ENCODE measurements around the gene TM9SF2.

DNA sequence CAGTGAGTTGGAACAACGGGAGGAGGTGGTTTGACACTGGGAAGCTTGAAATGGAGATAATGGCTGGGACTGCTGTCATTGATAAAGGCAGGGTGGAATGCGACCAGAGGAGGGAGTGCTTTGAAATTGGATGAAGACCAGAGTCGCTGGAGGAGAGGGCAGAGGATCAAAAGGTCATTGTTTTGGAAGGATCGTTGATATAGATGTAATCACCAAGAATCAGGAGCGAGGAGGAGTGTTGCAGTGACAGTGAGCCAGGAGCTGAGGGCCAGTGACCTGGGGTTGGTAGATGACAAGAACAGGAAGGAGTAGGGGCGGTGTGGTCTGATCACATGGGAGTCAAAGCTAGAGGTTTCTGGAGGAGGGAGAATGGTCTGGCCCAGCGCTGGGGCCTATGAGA is 25.3 kb downstream of the TM9SF2 start:
- TF ChIP-seq, protein P1, sequence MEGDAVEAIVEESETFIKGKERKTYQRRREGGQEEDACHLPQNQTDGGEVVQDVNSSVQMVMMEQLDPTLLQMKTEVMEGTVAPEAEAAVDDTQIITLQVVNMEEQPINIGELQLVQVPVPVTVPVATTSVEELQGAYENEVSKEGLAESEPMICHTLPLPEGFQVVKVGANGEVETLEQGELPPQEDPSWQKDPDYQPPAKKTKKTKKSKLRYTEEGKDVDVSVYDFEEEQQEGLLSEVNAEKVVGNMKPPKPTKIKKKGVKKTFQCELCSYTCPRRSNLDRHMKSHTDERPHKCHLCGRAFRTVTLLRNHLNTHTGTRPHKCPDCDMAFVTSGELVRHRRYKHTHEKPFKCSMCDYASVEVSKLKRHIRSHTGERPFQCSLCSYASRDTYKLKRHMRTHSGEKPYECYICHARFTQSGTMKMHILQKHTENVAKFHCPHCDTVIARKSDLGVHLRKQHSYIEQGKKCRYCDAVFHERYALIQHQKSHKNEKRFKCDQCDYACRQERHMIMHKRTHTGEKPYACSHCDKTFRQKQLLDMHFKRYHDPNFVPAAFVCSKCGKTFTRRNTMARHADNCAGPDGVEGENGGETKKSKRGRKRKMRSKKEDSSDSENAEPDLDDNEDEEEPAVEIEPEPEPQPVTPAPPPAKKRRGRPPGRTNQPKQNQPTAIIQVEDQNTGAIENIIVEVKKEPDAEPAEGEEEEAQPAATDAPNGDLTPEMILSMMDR (IDR thresholded peaks at IDR 0.05) = no peak
- no peak for TF ChIP-seq POLR2A (IDR thresholded peaks at IDR 0.05)

All from thyroid gland (tissue), 4 donors.